ENCODE data around the gene CCDC6.
"Not testable (repeated sequence)": the region's sequence is repeated elsewhere in the genome, so short reads cannot be mapped to it uniquely, and the experiment has no call there.

The CCDC6 gene

DNA sequence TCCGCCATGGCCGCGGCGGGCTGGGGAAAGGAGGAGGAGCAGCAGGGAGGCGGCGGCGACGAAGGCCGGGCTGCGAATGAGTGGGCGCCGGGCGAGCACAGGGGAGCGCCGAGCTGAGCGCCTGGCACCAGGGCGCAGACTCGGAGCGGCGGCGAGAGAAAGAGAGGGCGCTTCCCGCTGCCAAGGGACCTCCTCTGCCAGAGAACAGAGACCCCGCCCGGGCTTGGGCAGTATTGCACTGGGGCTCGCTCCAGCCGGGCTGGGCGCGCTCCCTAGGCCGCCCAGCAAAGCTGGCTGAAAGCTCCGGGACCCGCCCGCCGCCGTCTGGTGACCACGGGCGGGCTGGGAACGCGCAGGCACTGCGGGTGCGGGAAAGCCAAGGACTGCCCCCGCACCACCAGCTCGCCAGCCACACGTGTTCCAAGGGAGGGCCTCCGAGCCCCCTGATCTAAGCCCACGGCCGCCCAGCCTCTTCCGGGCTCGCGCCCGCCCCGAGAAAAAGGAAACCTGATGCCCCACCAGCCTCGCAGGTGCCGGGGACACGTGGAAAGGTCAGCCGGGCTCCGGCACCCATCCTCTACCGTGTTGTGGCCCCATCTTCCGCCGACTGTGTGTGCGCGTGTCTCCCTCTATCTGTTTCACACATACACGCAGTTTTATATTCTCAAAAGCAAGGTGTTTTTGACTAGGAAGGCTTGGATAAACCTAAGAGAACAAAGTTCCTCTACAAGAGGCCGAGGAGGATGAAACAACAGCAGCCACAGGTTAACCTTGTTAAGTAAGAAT, at the start of gene CCDC6:
CCDC6 (minus strand) TSS at position 140 of the 786 bp plus-strand sequence; CDS start at position 8, 132 bp downstream.
- DNase-seq, result peak; percentile 82

DNA sequence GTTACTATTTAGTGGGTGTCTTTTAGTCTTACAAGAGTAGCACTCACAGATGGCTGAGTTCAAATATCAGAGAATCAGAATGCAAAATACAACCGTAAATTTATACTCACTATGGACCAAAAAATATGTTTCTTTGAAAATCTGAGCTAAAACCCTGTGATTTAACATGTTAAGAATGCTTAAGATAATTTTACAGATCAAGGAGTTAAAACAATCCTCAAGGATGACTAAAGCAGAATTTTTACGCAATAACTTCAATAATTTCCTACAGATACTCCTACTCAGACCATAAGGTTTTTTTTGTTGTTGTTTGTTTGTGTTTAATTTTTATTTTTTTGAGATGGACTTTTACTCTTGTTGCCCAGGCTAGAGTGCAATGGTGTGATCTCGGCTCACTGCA, 47.9 kb upstream of the CCDC6 start:
- no peak for DNase-seq

DNA sequence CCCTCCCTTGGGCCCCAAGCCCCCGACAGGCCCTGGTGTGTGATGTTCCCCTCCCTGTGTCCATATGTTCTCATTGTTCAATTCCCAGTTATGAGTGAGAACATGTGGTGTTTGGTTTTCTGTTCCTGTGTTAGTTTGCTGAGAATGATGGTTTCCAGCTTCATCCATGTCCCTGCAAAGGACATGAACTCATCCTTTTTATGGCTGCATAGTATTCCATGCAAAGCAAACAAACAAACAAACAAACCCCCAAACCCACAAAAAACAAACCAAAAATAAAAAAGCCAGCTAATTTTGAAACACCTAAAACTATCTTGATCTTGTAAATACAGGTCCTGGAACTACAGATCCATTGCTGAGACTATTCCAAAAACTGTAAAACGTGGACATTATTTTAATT, 47.4 kb upstream of the CCDC6 start:
- DNase-seq, result not testable (repeated sequence)

DNA sequence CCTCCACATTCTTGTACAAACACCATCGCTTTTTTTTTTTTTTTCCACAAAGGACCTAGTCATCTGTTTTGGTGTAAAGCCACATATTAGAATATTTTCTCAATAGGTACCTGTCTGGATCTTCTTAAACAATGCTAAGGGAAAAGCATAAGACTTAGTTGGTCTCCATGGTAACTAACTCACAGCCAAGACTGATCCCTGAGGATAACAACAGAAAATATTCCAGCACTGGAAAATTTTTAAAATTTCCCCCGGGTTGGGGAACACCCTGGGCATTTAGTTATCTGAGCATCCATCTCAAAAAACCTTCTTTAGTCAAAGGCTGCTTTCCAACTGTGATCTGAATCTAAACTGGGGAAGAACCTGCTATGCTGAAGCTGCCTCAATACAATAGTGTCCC, 43.7 kb upstream of the CCDC6 start:
- no peak for DNase-seq

DNA sequence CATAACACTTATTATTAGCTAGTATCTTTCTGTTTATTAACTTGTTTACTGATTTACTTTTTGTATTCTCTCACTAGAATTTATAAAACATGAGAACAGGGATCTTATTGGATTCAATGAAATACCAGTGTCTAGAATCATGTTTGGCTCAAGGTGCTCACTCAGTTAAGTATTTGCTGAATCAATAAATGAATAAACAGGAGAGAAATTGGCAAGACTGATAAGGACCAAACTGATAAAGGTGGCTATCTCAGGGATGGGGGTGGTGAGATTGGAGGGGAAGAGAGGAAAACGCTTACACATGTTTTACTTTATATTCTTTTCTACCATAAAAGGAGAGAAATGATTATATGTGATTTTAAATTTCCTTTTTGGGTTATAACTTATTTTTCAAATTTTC, 43.3 kb upstream of the CCDC6 start:
- no peak for DNase-seq

DNA sequence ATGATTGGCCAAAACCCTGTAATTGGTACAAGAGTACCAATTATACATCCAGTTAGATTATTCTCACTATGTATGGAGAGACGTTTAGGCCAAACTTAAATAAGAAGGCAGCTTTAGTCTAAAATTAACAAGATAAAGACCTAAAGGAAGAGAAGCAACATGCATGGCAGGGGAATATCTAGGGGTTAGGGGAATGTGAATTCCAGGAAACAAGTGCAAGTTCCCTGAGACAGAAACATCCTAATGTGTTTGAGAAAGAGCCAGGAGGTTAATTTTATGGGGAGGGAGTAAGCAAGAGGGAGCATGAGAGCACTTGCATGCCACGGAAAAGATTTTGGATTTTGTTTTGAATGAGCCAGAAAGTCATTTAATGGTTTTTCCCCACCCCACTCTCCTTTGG, 39.6 kb upstream of the CCDC6 start:
- DNase-seq, result no peak

DNA sequence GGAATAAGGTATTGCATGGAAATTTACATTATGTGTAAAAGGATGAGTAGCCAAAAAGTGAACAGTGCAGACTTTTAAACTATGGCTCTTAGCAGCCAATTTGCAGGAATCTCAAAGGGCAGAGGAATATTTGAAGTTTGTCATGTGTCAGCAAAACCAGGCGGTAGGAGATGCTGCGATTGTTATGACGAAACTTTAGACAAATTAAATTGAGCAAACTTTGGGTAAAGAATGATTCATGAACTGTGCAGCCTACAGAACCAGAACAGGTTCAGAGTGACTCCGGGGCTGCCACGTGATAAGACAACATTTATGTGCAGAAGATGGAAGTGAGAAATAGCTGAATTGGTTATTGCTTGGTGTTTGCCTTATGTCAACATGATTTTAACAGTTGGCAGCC, 39.2 kb upstream of the CCDC6 start:
- DNase-seq, result no peak

DNA sequence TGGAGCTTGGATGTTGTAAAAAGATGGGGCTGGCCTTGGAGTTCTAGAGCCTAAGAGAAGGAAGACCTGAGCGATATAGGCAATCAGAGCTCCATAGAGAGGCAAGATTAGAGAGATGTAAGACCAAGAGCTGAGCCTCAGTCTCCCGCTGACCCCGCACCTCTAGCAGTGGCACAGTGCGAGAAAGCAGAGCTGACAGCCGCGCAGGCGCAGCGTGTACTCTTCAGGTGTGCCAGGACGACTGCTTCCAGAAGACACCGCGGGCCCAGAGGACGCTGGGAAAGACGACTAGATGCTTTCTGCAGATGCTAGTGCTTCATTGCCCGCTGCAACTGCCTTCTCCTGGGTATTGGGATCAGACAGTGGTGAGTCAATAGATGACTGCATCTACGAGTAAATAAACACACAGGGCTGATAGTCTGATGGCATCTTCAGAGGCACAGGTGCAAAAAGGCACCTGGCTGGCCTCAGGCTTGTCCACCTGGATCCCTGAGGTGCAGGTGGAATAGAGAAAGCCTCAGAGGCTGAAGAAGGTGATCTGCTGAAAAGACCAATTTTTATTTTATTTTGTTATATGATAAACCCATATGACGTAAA, 38.1 kb upstream of the CCDC6 start:
- DNase-seq, result no peak

DNA sequence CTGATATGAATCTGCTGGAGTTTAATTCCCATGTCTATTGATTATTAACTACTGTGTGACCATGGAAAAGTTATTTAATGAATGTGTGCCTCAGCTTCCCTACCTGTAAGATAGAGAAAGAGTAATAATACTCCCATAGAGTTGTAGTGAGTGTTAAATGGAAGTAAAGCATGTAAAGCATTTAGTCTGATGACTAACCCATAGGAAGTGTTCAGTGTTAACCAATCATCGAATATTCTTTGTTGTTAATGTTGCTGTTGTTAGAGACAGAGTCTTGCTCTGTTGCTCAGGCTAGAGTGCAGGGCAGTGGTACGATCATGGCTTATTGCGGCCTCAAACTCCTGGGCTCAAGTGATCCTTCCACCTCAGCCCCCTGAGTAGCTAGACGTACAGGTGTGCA, 36.2 kb upstream of the CCDC6 start:
- no peak for DNase-seq

DNA sequence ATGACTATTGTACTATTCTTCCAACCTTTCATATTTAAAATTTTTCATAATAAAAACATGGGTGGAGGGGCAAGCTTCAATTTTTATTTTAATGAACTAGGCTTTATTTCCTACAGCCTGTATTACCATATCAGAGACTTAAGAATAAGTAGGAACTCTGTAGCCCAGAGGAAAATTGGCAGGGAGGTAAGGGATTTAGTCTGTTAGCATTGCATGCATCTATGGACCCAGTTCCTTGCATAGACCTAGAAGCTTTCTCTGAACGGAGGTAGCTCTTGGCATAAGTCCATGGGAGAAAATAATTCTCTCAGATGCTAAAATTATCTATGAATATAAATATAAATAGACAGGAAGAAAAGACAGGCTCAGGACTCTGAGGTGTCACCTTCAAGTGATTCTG, 31.4 kb upstream of the CCDC6 start:
- no peak for DNase-seq

DNA sequence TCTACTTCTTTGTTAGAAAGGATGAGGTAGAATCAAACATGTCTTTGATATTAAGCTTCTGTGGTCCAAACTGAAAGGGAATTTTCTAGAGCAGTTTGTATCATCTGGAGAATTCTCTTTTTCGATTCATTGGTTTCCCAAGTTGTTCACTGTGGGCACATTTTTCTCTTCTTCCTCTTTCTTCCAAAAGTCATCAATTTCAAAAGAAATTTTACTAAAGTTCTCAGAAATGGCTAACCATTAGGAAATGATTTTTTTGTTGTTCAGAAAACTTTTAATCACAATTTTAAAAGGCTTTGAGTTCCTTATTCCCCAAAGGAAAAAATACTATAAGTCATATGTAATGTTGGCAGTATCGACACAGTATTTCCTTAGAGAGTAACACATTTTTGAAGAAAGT, 28.3 kb upstream of the CCDC6 start:
- DNase-seq, result no peak

DNA sequence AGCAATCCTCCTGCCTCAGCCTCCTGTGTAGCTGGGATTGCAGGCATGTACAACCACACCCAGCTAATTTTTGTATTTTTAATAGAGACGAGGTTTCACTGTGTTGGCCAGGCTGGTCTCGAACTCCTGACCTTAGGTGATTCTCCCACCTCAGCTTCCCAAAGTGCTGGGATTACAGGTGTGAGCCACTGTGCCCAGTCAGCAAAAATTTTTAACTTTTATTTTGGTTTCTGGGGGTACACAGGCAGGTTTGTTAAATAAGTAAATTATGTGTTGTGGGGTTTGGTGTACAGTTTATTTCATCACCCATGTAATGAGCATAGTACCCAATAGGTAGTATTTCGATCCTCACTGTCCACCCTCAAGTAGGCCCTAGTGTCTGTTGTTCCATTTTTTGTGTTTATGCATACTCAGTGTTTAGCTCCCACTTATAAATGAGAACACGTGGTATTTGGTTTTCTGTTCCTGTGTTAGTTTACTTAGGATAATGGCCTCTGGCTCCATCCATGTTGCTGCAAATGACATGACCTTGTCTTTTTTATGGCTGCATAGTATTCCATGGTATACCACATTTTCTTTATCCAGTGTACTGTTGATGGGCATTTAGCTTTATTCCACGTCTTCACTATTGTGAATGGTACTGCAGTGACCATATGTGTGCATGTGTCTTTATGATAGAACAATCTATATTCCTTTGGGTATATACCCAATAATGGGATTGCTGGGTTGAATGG, 24.6 kb upstream of the CCDC6 start:
- DNase-seq, result not testable (repeated sequence)

DNA sequence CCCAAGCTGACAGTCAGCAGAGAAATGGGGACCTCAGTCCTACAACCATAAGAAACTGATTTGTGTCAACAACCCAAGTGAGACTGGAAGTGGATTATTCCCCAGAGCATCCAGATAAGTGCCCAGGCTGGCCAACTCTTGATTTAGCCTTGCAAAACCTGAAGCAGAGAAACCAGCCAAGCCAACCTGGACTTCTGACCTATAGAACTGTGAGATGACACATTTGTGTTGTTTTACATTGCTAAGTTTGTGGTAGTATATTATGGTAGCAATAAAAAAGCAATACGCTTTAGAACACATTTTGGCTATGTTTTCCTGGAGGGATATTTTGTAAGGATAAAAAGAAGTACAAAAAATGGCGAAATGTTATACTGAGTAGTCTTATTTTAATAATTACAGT, 19.7 kb upstream of the CCDC6 start:
- no peak for DNase-seq

DNA sequence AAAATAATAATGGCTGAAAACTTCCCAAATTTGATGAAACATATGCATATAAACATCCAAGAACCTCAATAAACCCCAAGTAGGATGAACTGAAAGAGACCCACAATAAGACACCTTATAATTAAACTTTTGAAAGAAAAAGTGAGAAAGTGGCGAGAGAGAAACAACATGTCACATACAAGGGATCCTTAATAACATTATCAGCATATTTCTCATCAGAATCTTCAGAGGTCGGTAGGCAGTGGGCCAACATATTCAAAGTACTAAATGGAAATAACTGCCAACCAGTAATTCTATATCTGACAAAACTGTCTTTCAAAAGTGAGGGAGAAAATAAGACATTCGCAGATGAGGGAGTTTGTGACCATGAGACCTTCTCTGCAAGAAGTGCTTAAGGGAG, 16.6 kb upstream of the CCDC6 start:
- no peak for DNase-seq

DNA sequence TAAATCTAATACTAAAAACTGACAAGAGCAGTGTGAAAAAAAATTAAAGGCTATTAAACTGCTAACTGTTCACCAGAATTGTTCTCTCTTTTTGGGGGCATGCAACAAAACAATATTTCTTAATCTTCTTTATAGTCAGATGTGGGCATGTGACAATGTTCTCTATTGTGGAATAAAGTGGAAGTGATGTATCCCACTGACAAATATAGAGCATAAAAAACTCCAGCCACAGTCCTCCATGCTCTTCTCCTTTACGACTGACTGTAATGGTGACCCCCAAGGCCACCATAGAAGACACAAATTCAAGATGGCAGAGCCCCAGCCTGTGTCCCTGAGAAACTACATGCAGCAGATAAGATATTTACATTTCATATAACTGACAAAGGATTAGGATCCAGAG, 11.6 kb upstream of the CCDC6 start:
- DNase-seq, result no peak

DNA sequence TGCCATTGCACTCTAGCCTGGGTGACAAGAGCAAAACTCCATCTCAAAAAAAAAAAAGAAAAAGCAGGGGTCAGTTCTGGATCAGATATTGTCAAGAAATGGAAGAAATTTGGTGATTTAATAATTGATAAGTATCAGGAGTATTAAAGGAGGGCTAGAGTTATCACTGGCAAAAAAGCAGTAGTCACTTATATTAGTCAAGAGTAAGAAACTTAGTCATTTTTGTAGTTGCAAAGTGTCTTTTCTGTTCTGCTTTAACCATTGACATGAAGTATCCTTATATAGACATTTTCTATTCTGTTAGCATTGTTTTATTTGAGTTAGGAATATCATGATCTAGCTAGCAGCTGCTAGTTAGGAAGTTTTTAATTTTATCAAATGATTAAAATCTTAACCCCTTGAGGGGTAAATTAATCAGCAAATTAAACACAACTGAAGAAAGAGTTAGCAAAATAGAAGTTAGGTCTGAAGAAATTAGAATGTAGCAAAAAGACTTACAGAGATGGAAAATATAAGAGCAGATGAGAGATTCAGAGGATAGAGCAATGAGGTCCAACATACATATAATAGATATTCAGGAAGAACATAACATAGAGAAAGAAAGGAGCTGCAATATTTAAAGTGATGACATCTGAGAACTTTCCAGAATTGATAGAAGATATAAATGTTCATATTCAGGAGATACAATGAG, 7.3 kb upstream of the CCDC6 start:
- DNase-seq, result no peak

DNA sequence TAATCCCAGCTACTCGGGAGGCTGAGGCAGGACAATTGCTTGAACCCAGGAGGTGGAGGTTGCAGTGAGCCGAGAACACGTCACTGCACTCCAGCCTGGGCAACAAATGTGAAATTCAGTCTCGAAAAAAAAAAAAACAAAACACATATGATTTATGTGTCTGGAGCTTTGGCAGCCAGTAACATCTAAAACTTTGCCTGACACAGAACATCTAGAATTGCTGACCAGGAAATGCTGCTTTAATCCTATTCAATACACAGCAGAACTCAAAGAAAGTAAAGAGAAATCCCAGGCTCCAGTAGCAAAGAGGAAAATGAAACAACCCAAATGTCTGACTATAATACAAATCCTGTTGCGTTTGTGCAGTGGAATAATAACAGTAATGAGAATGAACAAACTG, 4.5 kb upstream of the CCDC6 start:
- no peak for DNase-seq

DNA sequence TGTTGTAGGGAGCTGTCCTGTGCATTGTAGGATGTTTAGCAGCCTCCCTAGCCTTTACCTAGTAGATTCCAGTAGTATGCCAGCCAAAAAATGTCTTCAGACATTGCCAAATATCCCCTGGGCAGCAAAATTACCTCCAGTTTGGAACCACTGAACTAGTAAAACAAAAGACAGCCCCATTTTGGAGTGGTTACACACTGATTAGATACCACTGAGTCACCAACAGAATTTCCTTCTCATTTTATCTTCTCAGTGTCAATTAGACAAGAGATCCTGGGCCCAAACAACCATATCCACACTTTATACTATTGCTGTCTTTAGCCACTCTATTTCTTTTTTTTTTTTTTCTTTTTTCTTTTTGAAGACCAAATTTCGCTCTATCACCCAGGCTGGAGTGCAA, 3.5 kb upstream of the CCDC6 start:
- no peak for DNase-seq

DNA sequence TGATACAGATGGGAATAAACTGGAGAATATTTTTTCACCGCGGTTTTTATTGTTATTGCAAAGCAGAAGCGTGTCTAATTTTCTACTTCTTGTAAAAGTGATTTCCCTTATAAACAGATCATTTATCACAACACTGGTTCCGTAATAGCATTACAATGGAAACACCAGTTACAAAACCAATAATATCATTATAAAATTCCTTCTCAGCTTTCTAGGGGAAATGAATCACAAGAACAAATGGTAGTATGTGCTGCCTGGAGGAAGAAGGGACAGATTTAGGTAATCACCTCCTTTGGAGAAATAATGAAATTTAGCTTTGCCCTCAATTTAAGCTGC, 2.4 kb upstream of the CCDC6 start:
- no peak for DNase-seq

DNA sequence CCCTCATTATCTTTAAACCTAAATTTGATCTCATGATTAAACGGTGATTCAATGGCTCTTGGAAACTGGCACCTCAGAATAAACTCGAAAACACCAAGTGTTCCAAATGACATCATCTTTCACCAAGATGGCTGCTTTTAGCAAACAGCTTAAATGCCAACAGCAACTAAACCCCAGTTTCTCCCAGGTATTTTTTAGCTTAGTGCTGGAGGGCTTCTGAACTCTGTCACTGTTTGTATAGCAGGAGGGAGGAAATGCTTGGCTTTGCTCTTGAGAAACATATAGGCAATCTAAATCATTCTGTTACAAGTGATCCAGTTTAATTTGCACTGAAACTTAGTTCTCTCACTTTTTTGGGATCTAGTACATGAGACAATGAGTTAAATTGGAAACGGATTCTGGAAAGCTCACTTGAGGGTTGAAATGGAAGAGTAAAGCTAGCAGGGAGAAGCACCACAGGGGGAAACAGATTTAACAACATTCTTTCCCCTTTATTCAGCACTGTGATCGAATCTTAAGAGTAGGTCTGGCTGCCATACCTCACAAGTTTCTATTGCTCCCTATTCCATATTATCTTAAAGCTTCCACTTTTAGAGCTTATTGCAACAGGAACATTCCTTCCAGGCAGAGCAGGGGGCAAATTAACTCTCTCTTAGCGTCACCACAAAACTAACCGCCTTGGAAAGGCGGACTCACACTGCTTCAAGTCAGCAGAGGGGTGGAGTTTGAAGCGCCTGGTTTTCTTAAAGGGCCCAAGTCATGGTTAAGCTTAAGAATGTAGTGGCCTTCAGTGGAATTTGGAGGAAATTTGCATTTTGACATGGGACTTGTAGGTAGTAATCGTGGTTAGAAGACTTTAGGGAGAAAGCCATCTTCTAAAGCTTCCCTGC, 1.8 kb upstream of the CCDC6 start:
- DNase-seq, result no peak

DNA sequence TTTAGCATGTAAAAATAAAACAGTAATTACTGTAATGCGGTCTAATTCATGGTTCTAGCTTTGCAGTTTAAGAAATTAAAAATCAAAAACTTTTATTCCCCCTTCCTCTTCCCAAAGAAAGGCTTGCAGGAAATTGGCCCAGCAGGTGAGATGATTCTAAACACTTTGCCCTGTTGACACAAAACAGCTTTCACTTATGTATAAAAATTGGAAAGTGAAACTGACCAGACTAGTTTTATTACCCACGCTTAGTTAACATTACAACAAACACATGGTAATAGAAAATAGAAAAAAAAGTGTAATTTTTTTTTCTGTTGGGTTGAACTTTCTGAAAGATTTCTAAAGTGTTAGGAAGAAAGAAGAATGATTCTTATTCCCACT, 1.2 kb upstream of the CCDC6 start:
- no peak for DNase-seq

DNA sequence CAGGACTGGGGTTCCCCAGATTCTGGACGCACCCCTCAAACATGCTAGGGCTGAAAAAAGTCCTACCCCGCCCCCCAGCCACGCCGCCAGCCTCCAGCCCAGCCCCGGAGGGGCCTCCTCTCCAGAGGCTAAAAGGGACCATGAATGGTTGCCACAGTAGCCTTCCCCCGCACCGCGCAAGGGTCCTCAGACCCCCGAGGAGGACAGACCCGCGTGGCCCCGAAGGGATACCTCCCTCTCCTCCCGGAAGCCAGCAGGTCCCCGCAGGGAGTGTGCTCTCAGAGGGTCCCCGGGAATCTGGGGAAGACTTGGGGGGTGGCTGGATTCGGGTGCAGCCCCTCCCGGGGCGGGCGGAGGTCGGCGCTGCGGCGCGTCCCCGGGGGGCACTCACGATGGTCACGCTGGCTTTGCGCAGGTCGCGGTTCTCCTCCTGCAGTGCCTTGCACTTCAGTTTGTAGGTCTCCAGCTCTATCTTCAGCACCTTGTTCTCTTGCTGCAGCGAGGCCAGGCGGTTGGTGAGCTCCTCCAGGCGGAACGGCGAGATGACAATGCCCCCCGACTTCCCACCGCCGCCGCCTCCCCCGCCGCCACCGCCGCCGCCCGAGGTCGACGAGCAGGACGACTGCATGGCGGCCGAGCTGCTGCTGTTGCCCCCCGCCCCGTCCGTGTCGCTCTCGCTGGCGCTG, 482 bp downstream of the CCDC6 start:
- DNase-seq, result no peak

Measured in NCI-H2171 (cell line).